ENCODE results near the gene IFITM2. TPM values are rescaled to one million over a fixed set of nuclear protein-coding genes. Genes with fewer than 3 reads are reported as not detected.

IFITM2 gene
- total RNA-seq, 1 experiment from 2014 or later: 18.5 TPM

GRCh38 chr11:358129-358800 is 50.6 kb downstream of the IFITM2 start:
- Histone ChIP-seq H3K9ac (ENCODE audit: low read length) (no peak overlapping the region), H3K27ac (ENCODE audit: low read length) (no peak overlapping the region), H2AFZ (ENCODE audit: low read length) (no peak overlapping the region), H3K9me3 (ENCODE audit: low read length) (0 out of 2 replicates have a peak, but pooled peaks cover 4% of the 10 kb centered on the region), H3K27me3 (ENCODE audit: low read length) (no peaks in the 10 kb centered on the region), H3K4me1 (ENCODE audit: low read length) (peaks cover 9% of the 10 kb centered on the region), H3K9me2 (replicated peaks; ENCODE audit: insufficient read depth, low read length) (no peaks in the 10 kb centered on the region), H3K79me2 (ENCODE audit: low read length) (no peaks in the 10 kb centered on the region), H4K20me1 (ENCODE audit: insufficient read depth, low read depth, low read length) (no peaks in the 10 kb centered on the region), H3K4me3 (ENCODE audit: low read length) (no peak overlapping the region), H3K4me2 (ENCODE audit: low read depth, low read length, poor library complexity, severe bottlenecking) (no peak overlapping the region), H3K36me3 (ENCODE audit: insufficient read depth, low read length) (no peaks in the 10 kb centered on the region)
- DNase-seq: no peak

Small RNA genes within 50 kb of the gene (small RNA-seq; reads per million reads assigned to genes)
- not detected for gene AC136475.6

Other genes starting within 250 kb of the IFITM2 start
- gene SCGB1C1, start 114.7 kb upstream of the IFITM2 start, total RNA-seq (2014; rRNA removed; shearing (Covaris generic); ENCODE audit: low replicate concordance): not detected in 2 replicates
- 16.8 TPM in 2 replicates for gene BET1L, start 100.4 kb upstream of the IFITM2 start, total RNA-seq (2014; rRNA removed; shearing (Covaris generic); ENCODE audit: low replicate concordance)
- gene RIC8A, start 100.1 kb upstream of the IFITM2 start, total RNA-seq (2014; rRNA removed; shearing (Covaris generic); ENCODE audit: low replicate concordance): 56.2 and 86.1 TPM in 2 replicates
- 13.6 and 17.2 TPM in 2 replicates for gene SIRT3, start 71.5 kb upstream of the IFITM2 start, total RNA-seq (2014; rRNA removed; shearing (Covaris generic); ENCODE audit: low replicate concordance)
- 86.7 and 92.7 TPM in 2 replicates for gene PSMD13, start 70.8 kb upstream of the IFITM2 start, total RNA-seq (2014; rRNA removed; shearing (Covaris generic); ENCODE audit: low replicate concordance)
- 0.11 TPM in 1 of 2 replicates, not detected in the other for gene NLRP6, start 29.4 kb upstream of the IFITM2 start, total RNA-seq (2014; rRNA removed; shearing (Covaris generic); ENCODE audit: low replicate concordance)
- 17.0 and 24.2 TPM in 2 replicates for gene PGGHG, start 18.7 kb upstream of the IFITM2 start, total RNA-seq (2014; rRNA removed; shearing (Covaris generic); ENCODE audit: low replicate concordance)
- not detected in 2 replicates for gene IFITM5, start 8.3 kb upstream of the IFITM2 start, total RNA-seq (2014; rRNA removed; shearing (Covaris generic); ENCODE audit: low replicate concordance)
- gene IFITM1, start 6.2 kb downstream of the IFITM2 start, total RNA-seq (2014; rRNA removed; shearing (Covaris generic); ENCODE audit: low replicate concordance): 125 and 216 TPM in 2 replicates
- gene IFITM3, start 13.0 kb downstream of the IFITM2 start, total RNA-seq (2014; rRNA removed; shearing (Covaris generic); ENCODE audit: low replicate concordance): 1.7 TPM in 1 of 2 replicates, not detected in the other
- not detected in 2 replicates for gene B4GALNT4, start 61.7 kb downstream of the IFITM2 start, total RNA-seq (2014; rRNA removed; shearing (Covaris generic); ENCODE audit: low replicate concordance)
- gene PKP3, start 86.4 kb downstream of the IFITM2 start, total RNA-seq (2014; rRNA removed; shearing (Covaris generic); ENCODE audit: low replicate concordance): 0.76 TPM in 1 of 2 replicates, not detected in the other
- gene SIGIRR, start 107.2 kb downstream of the IFITM2 start, total RNA-seq (2014; rRNA removed; shearing (Covaris generic); ENCODE audit: low replicate concordance): 28.9 and 34.6 TPM in 2 replicates
- 1.4 and 2.2 TPM in 2 replicates for gene ANO9, start 134.2 kb downstream of the IFITM2 start, total RNA-seq (2014; rRNA removed; shearing (Covaris generic); ENCODE audit: low replicate concordance)
- 13.5 and 25.4 TPM in 2 replicates for gene PTDSS2, start 142.5 kb downstream of the IFITM2 start, total RNA-seq (2014; rRNA removed; shearing (Covaris generic); ENCODE audit: low replicate concordance)
- 59.4 and 107 TPM in 2 replicates for gene RNH1, start 199.4 kb downstream of the IFITM2 start, total RNA-seq (2014; rRNA removed; shearing (Covaris generic); ENCODE audit: low replicate concordance)
- 8.5 and 53.1 TPM in 2 replicates for gene HRAS, start 227.8 kb downstream of the IFITM2 start, total RNA-seq (2014; rRNA removed; shearing (Covaris generic); ENCODE audit: low replicate concordance)
- 0.37 and 4.6 TPM in 2 replicates for gene LRRC56, start 229.7 kb downstream of the IFITM2 start, total RNA-seq (2014; rRNA removed; shearing (Covaris generic); ENCODE audit: low replicate concordance)